Liver (tissue), 9 donors: ENCODE results near the gene AKT1S1. TPM values are rescaled to one million over a fixed set of nuclear protein-coding genes. Genes with fewer than 3 reads are reported as not detected.

Source experiments
- DNase-seq: peaks from one replicate; pipeline ENCODE4 v3.0.0-alpha.2; 2017; ENCODE audit warnings: low spot score
- H3K27ac ChIP-seq, 2 donors: one replicate each; pipeline ENCODE4 v1.7.0; 2013; ENCODE audit warnings: inconsistent platforms in 2 of 2, low read length in 2 of 2, control low read depth in 1 of 2, low read depth in 1 of 2, mild to moderate bottlenecking in 1 of 2
- H3K27me3 ChIP-seq, 4 donors: one replicate each; pipeline versions ENCODE4 v1.6.1 to v1.7.0; 2013; ENCODE audit warnings: low read length in 3 of 4, inconsistent platforms in 1 of 4, mild to moderate bottlenecking in 1 of 4, moderate library complexity in 1 of 4; ENCODE audit not compliant: control insufficient read depth in 4 of 4, insufficient read depth in 4 of 4
- H3K36me3 ChIP-seq, 4 donors: one replicate each; pipeline versions ENCODE4 v1.6.1 to v1.7.0; 2013; ENCODE audit warnings: low read length in 3 of 4, mild to moderate bottlenecking in 3 of 4, low read depth in 1 of 4, moderate library complexity in 1 of 4; ENCODE audit not compliant: control insufficient read depth in 4 of 4, insufficient read depth in 3 of 4
- H3K4me1 ChIP-seq, 4 donors: one replicate each; pipeline versions ENCODE4 v1.6.1 to v1.7.0; 2013; ENCODE audit warnings: low read length in 3 of 4, mild to moderate bottlenecking in 3 of 4, moderate library complexity in 1 of 4; ENCODE audit not compliant: control insufficient read depth in 4 of 4, insufficient read depth in 4 of 4
- H3K4me3 ChIP-seq, 3 donors: one replicate each; pipeline versions ENCODE4 v1.6.1 to v1.7.0; 2013; ENCODE audit warnings: low read length in 3 of 3, control low read depth in 1 of 3, low read depth in 1 of 3, mild to moderate bottlenecking in 1 of 3
- H3K9ac ChIP-seq, 2 donors: one replicate each; pipeline ENCODE4 v1.7.0; 2013; ENCODE audit warnings: low read length in 2 of 2, mild to moderate bottlenecking in 2 of 2, moderate library complexity in 2 of 2, control low read depth in 1 of 2, low read depth in 1 of 2
- H3K9me3 ChIP-seq, 4 donors: one replicate each; pipeline versions ENCODE4 v1.6.1 to v1.7.0; 2013; ENCODE audit warnings: low read length in 3 of 4; ENCODE audit not compliant: control insufficient read depth in 4 of 4
- EGR1 ChIP-seq, 2 donors: IDR thresholded peaks; 2 replicates each; pipeline ENCODE4 v1.6.1; 2016 to 2018; ENCODE audit warnings: antibody characterized with exemption in 2 of 2, low read depth in 2 of 2
- FOXA1 ChIP-seq: IDR thresholded peaks from 2 replicates; pipeline ENCODE4 v1.6.1; 2016; ENCODE audit warnings: antibody characterized with exemption
- FOXA2 ChIP-seq: IDR thresholded peaks from 2 replicates; pipeline ENCODE4 v1.6.1; 2016; ENCODE audit warnings: antibody characterized with exemption
- GABPA ChIP-seq, 2 donors: IDR thresholded peaks in 1 of 2; conservative IDR thresholded peaks in 1 of 2; 2 replicates each; pipeline ENCODE4 v1.6.1; 2016; ENCODE audit warnings: antibody characterized with exemption in 2 of 2, mild to moderate bottlenecking in 1 of 2, moderate library complexity in 1 of 2
- HNF4A ChIP-seq, 2 donors: conservative IDR thresholded peaks; 2 replicates each; pipeline ENCODE4 v1.6.1; 2016; ENCODE audit warnings: antibody characterized with exemption in 2 of 2, mild to moderate bottlenecking in 2 of 2
- HNF4G ChIP-seq: IDR thresholded peaks from 2 replicates; pipeline ENCODE4 v1.6.1; 2016; ENCODE audit warnings: antibody characterized with exemption
- JUND ChIP-seq, 2 donors: IDR thresholded peaks; 2 replicates each; pipeline ENCODE4 v1.6.1; 2016; ENCODE audit warnings: antibody characterized with exemption in 2 of 2
- NR2F2 ChIP-seq: IDR thresholded peaks from 2 replicates; pipeline ENCODE4 v1.6.1; 2016; ENCODE audit warnings: antibody characterized with exemption
- RAD21 ChIP-seq, 2 donors: IDR thresholded peaks; 2 replicates each; pipeline ENCODE4 v1.6.1; 2016; ENCODE audit warnings: antibody characterized with exemption in 2 of 2, mild to moderate bottlenecking in 2 of 2
- RXRA ChIP-seq, 2 donors: IDR thresholded peaks; 2 replicates each; pipeline ENCODE4 v1.6.1; 2017 to 2018; ENCODE audit warnings: antibody characterized with exemption in 2 of 2, mild to moderate bottlenecking in 1 of 2
- SP1 ChIP-seq: IDR thresholded peaks from 2 replicates; pipeline ENCODE4 v1.6.1; 2018; ENCODE audit warnings: antibody characterized with exemption, mild to moderate bottlenecking
- TAF1 ChIP-seq: conservative IDR thresholded peaks from 2 replicates; pipeline ENCODE4 v1.6.1; 2016; ENCODE audit warnings: antibody characterized with exemption, mild to moderate bottlenecking
- YY1 ChIP-seq: IDR thresholded peaks from 2 replicates; pipeline ENCODE4 v1.6.1; 2016; ENCODE audit warnings: antibody characterized with exemption, mild to moderate bottlenecking
- WGBS: extraction: QIAGEN DNeasy Blood & Tissue Kit; methylation state at CpG from one replicate; pipeline ENCODE4 v1.1.7; 2013; 5-methylcytosine and 5-hydroxymethylcytosine counted together
- polyA plus RNA-seq, 2 donors: library from polyadenylated mRNA; stranded (reverse) in 1 of 2; unstranded in 1 of 2; fragments of 200-250 nt in 1 of 2; fragments of >200 nt in 1 of 2; fragmentation: Nextera tagmentation in 1 of 2; extraction: Ambion mirVana in 1 of 2; gene quantifications; one replicate each; pipeline versions ENCODE4 v1.2.1 to v1.2.3, GENCODE V29; 2013 to 2015
- total RNA-seq, 2 donors: library from RNA; depleted of rRNA; stranded (reverse); fragments of >200 nt; gene quantifications; one replicate each; pipeline ENCODE4 v1.2.3, GENCODE V29; 2014
- TF ChIP-seq, protein P1 (sequence below): IDR thresholded peaks from 2 replicates; pipeline ENCODE4 v1.6.1; 2016; ENCODE audit warnings: antibody characterized with exemption
- TF ChIP-seq, protein P2 (sequence below): IDR thresholded peaks from 2 replicates; pipeline ENCODE4 v1.6.1; 2016; ENCODE audit warnings: antibody characterized with exemption, mild to moderate bottlenecking
- TF ChIP-seq, protein P3 (sequence below): fragments of 150-350 bp; IDR thresholded peaks from 2 replicates; pipeline ENCODE4 v1.5.1; 2017; ENCODE audit warnings: improper control_type of control experiment, low read depth, low read length; ENCODE audit not compliant: missing input control
- TF ChIP-seq, protein P4 (sequence below): IDR thresholded peaks from 2 replicates; pipeline ENCODE4 v1.6.1; 2016; ENCODE audit warnings: antibody characterized with exemption
- TF ChIP-seq, protein P5 (sequence below): IDR thresholded peaks from 2 replicates; pipeline ENCODE4 v1.6.1; 2016; ENCODE audit warnings: antibody characterized with exemption
- donor health status: healthy.
- donor health status: healthy.
- donor health status: healthy.
- donor health status: healthy.
- donor health status: healthy.

AKT1S1 gene
- total and polyA plus RNA-seq, 4 donors = 6.8 to 43.9 (median 12.9) TPM

DNA sequence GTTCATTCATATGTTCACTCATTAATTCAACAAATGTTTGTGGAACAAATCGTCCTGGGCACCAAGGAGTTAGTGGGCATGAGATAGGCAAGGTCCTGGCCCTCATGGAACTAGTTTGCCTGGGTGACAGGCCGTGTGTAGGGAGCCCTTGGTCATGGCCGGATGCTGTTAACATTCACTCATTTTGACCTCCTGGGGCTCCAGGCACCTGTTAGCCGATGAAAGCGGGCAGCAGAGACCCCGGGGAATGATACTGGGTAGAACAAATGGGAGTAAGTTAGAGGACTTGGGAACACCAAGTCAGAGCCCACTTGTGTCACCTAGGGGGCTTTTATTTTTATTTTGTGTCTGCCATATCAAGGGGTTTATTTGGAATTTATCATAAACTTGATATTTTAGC is 52.5 kb downstream of the AKT1S1 start:
- no peaks in the 10 kb centered on the region for H3K9me3 ChIP-seq
- peaks cover 0 to 21% (median 6%) of the 10 kb centered on the region in 4 donors for H3K36me3 ChIP-seq

More for the DNA sequence above, 52.5 kb downstream of the AKT1S1 start:
- H3K9ac ChIP-seq = no peak overlapping the region
- H3K4me1 ChIP-seq = no peaks in the 10 kb centered on the region
- no peak overlapping the region for H3K27ac ChIP-seq
- DNase-seq = no peak
- TF ChIP-seq FOXA1 = no peak
- TF ChIP-seq RXRA (IDR thresholded peaks at IDR 0.05) = no peak
- TF ChIP-seq, protein P1, sequence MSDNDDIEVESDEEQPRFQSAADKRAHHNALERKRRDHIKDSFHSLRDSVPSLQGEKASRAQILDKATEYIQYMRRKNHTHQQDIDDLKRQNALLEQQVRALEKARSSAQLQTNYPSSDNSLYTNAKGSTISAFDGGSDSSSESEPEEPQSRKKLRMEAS = no peak
- TF ChIP-seq, protein P2, sequence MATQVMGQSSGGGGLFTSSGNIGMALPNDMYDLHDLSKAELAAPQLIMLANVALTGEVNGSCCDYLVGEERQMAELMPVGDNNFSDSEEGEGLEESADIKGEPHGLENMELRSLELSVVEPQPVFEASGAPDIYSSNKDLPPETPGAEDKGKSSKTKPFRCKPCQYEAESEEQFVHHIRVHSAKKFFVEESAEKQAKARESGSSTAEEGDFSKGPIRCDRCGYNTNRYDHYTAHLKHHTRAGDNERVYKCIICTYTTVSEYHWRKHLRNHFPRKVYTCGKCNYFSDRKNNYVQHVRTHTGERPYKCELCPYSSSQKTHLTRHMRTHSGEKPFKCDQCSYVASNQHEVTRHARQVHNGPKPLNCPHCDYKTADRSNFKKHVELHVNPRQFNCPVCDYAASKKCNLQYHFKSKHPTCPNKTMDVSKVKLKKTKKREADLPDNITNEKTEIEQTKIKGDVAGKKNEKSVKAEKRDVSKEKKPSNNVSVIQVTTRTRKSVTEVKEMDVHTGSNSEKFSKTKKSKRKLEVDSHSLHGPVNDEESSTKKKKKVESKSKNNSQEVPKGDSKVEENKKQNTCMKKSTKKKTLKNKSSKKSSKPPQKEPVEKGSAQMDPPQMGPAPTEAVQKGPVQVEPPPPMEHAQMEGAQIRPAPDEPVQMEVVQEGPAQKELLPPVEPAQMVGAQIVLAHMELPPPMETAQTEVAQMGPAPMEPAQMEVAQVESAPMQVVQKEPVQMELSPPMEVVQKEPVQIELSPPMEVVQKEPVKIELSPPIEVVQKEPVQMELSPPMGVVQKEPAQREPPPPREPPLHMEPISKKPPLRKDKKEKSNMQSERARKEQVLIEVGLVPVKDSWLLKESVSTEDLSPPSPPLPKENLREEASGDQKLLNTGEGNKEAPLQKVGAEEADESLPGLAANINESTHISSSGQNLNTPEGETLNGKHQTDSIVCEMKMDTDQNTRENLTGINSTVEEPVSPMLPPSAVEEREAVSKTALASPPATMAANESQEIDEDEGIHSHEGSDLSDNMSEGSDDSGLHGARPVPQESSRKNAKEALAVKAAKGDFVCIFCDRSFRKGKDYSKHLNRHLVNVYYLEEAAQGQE = no peak
- TF ChIP-seq, protein P3, sequence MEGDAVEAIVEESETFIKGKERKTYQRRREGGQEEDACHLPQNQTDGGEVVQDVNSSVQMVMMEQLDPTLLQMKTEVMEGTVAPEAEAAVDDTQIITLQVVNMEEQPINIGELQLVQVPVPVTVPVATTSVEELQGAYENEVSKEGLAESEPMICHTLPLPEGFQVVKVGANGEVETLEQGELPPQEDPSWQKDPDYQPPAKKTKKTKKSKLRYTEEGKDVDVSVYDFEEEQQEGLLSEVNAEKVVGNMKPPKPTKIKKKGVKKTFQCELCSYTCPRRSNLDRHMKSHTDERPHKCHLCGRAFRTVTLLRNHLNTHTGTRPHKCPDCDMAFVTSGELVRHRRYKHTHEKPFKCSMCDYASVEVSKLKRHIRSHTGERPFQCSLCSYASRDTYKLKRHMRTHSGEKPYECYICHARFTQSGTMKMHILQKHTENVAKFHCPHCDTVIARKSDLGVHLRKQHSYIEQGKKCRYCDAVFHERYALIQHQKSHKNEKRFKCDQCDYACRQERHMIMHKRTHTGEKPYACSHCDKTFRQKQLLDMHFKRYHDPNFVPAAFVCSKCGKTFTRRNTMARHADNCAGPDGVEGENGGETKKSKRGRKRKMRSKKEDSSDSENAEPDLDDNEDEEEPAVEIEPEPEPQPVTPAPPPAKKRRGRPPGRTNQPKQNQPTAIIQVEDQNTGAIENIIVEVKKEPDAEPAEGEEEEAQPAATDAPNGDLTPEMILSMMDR = no peak
- no peak for TF ChIP-seq YY1
- no peak for TF ChIP-seq RAD21 (IDR thresholded peaks at IDR 0.05)
- TF ChIP-seq, protein P4, sequence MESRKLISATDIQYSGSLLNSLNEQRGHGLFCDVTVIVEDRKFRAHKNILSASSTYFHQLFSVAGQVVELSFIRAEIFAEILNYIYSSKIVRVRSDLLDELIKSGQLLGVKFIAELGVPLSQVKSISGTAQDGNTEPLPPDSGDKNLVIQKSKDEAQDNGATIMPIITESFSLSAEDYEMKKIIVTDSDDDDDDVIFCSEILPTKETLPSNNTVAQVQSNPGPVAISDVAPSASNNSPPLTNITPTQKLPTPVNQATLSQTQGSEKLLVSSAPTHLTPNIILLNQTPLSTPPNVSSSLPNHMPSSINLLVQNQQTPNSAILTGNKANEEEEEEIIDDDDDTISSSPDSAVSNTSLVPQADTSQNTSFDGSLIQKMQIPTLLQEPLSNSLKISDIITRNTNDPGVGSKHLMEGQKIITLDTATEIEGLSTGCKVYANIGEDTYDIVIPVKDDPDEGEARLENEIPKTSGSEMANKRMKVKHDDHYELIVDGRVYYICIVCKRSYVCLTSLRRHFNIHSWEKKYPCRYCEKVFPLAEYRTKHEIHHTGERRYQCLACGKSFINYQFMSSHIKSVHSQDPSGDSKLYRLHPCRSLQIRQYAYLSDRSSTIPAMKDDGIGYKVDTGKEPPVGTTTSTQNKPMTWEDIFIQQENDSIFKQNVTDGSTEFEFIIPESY = no peak
- TF ChIP-seq NR2F2 = no peak
- TF ChIP-seq GABPA (IDR thresholded peaks at IDR 0.05 in 1 of 2, conservative IDR thresholded peaks at IDR 0.05 in 1 of 2) = no peak
- TF ChIP-seq, protein P5, sequence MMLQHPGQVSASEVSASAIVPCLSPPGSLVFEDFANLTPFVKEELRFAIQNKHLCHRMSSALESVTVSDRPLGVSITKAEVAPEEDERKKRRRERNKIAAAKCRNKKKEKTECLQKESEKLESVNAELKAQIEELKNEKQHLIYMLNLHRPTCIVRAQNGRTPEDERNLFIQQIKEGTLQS = no peak
- TF ChIP-seq FOXA2 = no peak
- no peak for TF ChIP-seq HNF4G
- no peak for TF ChIP-seq SP1
- no peak for TF ChIP-seq JUND (IDR thresholded peaks at IDR 0.05)
- no peak for TF ChIP-seq HNF4A (conservative IDR thresholded peaks at IDR 0.05)
- TF ChIP-seq TAF1 = no peak
- TF ChIP-seq EGR1 (IDR thresholded peaks at IDR 0.05; ENCODE audit: low read depth in 2 of 2) = no peak
- H3K4me3 ChIP-seq = no peak overlapping the region
- no peaks in the 10 kb centered on the region for H3K27me3 ChIP-seq
- WGBS = 97% methylated on average over 6 of the region's 6 CpGs
